ENCODE measurements around the gene FASN. TPM values are rescaled to one million over a fixed set of nuclear protein-coding genes. Genes with fewer than 3 reads are reported as not detected.

The FASN gene
- total and polyA plus RNA-seq, 2 donors (not counting 1 experiment from before 2014, with no cell fraction given), result 36.8 to 242 TPM

- Histone ChIP-seq H3K9me3 (ENCODE audit: control insufficient read depth, insufficient read depth, low read depth, low read length) (no peaks in the 10 kb centered on the region), H3K9ac (ENCODE audit: insufficient read depth, low read length) (no peak overlapping the region), H3K27ac (ENCODE audit: insufficient read depth, low read length) (no peak overlapping the region), H3K36me3 (ENCODE audit: control insufficient read depth, insufficient read depth, low read length) (peaks cover 54% of the 10 kb centered on the region), H3K27me3 (ENCODE audit: control insufficient read depth, insufficient read depth, low read length) (no peaks in the 10 kb centered on the region), H4K20me1 (ENCODE audit: control insufficient read depth, extremely low read depth, insufficient read depth, low read length) (no peaks in the 10 kb centered on the region), H3K79me2 (ENCODE audit: control insufficient read depth, insufficient read depth, low read length) (peaks cover 19% of the 10 kb centered on the region), H3K4me1 (ENCODE audit: control insufficient read depth, extremely low read depth, insufficient read depth, low read length) (peaks cover 3% of the 10 kb centered on the region), H2AFZ (ENCODE audit: low read length) (no peak overlapping the region), H3K4me2 (ENCODE audit: extremely low read depth, insufficient read depth, low read length) (no peak overlapping the region), H3K4me3 (replicated peaks in 1 of 4; ENCODE audit: control extremely low read depth in 1 of 4, insufficient read depth in 1 of 4, low read depth in 3 of 4, low read length in 4 of 4) (no peak overlapping the region)
- no peak for DNase-seq (ENCODE audit: low read depth in 2 of 2)
- no peak for TF ChIP-seq EZH2 (IDR thresholded peaks at IDR 0.05; ENCODE audit: low read length, missing control alignments)
- TF ChIP-seq, protein P1, sequence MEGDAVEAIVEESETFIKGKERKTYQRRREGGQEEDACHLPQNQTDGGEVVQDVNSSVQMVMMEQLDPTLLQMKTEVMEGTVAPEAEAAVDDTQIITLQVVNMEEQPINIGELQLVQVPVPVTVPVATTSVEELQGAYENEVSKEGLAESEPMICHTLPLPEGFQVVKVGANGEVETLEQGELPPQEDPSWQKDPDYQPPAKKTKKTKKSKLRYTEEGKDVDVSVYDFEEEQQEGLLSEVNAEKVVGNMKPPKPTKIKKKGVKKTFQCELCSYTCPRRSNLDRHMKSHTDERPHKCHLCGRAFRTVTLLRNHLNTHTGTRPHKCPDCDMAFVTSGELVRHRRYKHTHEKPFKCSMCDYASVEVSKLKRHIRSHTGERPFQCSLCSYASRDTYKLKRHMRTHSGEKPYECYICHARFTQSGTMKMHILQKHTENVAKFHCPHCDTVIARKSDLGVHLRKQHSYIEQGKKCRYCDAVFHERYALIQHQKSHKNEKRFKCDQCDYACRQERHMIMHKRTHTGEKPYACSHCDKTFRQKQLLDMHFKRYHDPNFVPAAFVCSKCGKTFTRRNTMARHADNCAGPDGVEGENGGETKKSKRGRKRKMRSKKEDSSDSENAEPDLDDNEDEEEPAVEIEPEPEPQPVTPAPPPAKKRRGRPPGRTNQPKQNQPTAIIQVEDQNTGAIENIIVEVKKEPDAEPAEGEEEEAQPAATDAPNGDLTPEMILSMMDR (conservative IDR thresholded peaks at IDR 0.05 in 1 of 2, IDR thresholded peaks at IDR 0.05 in 1 of 2; ENCODE audit: low read depth in 1 of 2, low read length in 2 of 2), result no peak
Observed at GRCh38 chr17:82055965-82056728, 41.9 kb downstream of the FASN start.

DNA sequence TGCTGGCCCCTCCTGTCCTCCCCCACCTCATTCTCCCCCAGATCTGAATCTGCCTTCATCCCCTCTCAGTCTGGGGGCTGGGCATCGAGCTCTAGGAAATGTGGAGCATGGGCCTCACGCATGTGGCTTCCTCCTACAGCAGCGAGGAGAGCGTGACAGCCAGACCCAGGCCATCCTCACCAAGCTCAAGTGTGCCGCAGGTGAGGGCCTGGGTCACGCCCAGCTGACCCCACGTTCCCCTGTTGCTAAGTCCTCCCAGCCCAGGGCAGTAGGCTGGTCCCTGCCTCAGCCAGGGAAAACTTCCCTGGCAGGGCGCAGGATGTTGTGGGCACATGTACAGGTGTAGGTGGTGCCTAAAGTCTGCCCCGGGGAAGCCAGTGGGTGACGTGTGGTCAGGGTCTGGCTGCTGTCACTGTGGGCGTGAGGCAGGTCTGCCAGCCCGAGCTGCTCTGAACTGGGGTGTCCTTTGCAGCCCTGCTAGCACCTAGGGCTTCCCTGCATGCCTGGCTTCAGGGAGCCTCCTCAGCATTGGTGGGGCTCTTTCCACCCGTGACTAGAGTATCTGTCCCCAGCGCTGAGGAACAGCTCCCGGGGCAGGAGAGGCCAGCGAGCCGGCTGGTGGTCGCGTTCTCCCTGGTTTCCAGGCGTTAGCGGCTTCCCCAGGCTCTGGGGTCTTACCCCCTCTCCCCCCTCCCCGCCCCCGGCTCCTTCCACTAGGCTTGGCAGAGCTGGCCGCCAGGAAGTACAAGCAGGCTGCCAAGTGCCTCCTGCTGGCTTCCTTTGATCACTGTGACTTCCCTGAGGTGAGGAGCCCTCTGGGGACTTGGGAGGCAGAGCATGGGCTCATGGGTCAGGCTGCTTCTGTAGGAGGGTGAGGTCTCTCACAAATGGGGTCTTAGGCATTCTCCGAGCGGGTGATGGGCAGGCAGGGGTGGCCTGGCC is 42.7 kb downstream of the FASN start:
- H3K27me3 ChIP-seq (ENCODE audit: control insufficient read depth, insufficient read depth, low read length), result no peaks in the 10 kb centered on the region
- no peaks in the 10 kb centered on the region for H3K9me3 ChIP-seq (ENCODE audit: control insufficient read depth, insufficient read depth, low read depth, low read length)
- DNase-seq (ENCODE audit: low read depth in 2 of 2), result no peak
- TF ChIP-seq, protein P1 (conservative IDR thresholded peaks at IDR 0.05 in 1 of 2, IDR thresholded peaks at IDR 0.05 in 1 of 2; ENCODE audit: low read depth in 1 of 2, low read length in 2 of 2), result no peak
- no peak for TF ChIP-seq EZH2 (IDR thresholded peaks at IDR 0.05; ENCODE audit: low read length, missing control alignments)
- no peak overlapping the region for H3K27ac ChIP-seq (ENCODE audit: insufficient read depth, low read length)
- H3K36me3 ChIP-seq (ENCODE audit: control insufficient read depth, insufficient read depth, low read length), result peaks cover 46% of the 10 kb centered on the region
- peaks cover 19% of the 10 kb centered on the region for H3K79me2 ChIP-seq (ENCODE audit: control insufficient read depth, insufficient read depth, low read length)
- no peak overlapping the region for H2AFZ ChIP-seq (ENCODE audit: low read length)
- no peak overlapping the region for H3K9ac ChIP-seq (ENCODE audit: insufficient read depth, low read length)
- H3K4me2 ChIP-seq (ENCODE audit: extremely low read depth, insufficient read depth, low read length), result no peak overlapping the region
- no peaks in the 10 kb centered on the region for H4K20me1 ChIP-seq (ENCODE audit: control insufficient read depth, extremely low read depth, insufficient read depth, low read length)
- H3K4me3 ChIP-seq (replicated peaks in 1 of 4; ENCODE audit: control extremely low read depth in 1 of 4, insufficient read depth in 1 of 4, low read depth in 3 of 4, low read length in 4 of 4), result no peak overlapping the region
- H3K4me1 ChIP-seq (ENCODE audit: control insufficient read depth, extremely low read depth, insufficient read depth, low read length), result peaks cover 7% of the 10 kb centered on the region

DNA sequence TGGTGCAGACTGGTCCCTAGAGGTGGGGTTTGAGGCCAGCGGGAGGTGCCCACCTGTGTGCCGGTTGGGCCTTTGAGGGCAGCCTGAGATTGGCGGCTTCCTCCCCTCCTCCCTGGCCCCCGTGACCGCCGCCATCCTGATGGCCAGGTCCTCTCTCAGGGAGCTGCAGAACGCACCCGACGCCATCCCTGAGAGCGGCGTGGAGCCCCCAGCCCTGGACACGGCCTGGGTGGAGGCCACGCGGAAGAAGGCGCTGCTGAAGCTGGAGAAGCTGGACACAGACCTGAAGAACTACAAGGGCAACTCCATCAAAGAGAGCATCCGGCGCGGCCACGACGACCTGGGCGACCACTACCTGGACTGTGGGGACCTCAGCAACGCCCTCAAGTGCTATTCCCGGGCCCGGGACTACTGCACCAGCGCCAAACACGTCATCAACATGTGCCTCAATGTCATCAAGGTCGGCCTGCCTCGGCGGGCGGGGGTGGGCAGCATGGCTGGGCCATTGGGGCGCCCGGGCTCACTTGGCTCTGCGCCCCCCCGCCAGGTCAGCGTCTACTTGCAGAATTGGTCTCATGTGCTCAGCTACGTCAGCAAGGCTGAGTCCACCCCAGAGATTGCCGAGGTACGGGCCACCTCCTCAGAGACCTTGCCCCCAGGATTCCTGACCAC is 43.5 kb downstream of the FASN start:
- Histone ChIP-seq H2AFZ (ENCODE audit: low read length) (no peak overlapping the region), H3K4me1 (ENCODE audit: control insufficient read depth, extremely low read depth, insufficient read depth, low read length) (peaks cover 7% of the 10 kb centered on the region), H3K36me3 (ENCODE audit: control insufficient read depth, insufficient read depth, low read length) (peaks cover 47% of the 10 kb centered on the region), H3K9me3 (ENCODE audit: control insufficient read depth, insufficient read depth, low read depth, low read length) (no peaks in the 10 kb centered on the region), H3K9ac (ENCODE audit: insufficient read depth, low read length) (peak overlapping the region; percentile 7), H3K27ac (ENCODE audit: insufficient read depth, low read length) (no peak overlapping the region), H3K4me2 (ENCODE audit: extremely low read depth, insufficient read depth, low read length) (no peak overlapping the region), H3K4me3 (replicated peaks in 1 of 4; ENCODE audit: control extremely low read depth in 1 of 4, insufficient read depth in 1 of 4, low read depth in 3 of 4, low read length in 4 of 4) (no peak overlapping the region), H4K20me1 (ENCODE audit: control insufficient read depth, extremely low read depth, insufficient read depth, low read length) (no peaks in the 10 kb centered on the region), H3K79me2 (ENCODE audit: control insufficient read depth, insufficient read depth, low read length) (peaks cover 21% of the 10 kb centered on the region), H3K27me3 (ENCODE audit: control insufficient read depth, insufficient read depth, low read length) (no peaks in the 10 kb centered on the region)
- no peak for TF ChIP-seq EZH2 (IDR thresholded peaks at IDR 0.05; ENCODE audit: low read length, missing control alignments)
- TF ChIP-seq, protein P1 (conservative IDR thresholded peaks at IDR 0.05 in 1 of 2, IDR thresholded peaks at IDR 0.05 in 1 of 2; ENCODE audit: low read depth in 1 of 2, low read length in 2 of 2), result no peak
- DNase-seq (ENCODE audit: low read depth in 2 of 2), result no peak
